ENCODE results near the gene ADTRP.

- TF ChIP-seq CTCF (IDR thresholded peaks at IDR 0.05): no peak
- no peak for TF ChIP-seq POLR2A (IDR thresholded peaks at IDR 0.05)
Measured at GRCh38 chr6:11700118-11700718, 78.4 kb downstream of the ADTRP start.

Measured in lower leg skin (tissue), 3 donors.